ENCODE results near the gene SLC9A9.

DNA sequence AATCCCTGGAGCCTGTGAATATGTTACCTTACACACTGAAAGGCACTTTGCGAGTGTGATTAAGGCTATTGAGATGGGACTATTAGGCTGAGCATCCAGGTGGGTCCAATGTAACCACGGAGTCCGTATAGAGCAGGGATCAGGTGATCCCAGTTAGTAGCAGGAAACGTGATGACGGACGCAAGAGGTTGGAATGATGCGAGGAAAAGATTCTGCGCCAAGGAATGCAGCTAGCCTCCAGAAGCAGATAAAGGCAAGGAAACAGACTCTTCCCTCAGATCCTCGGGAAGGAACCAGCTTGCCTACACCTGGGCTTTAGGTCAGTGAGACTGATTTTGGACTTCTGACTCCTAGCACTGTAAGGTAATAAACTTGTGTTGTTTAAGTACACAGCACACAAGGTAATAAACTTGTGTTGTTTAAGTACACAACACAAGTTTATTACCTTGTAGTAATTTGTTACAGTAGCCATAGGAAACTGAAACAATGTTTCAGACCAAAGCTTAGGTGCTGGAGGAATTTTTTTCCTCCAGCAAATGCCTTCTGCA is 603.7 kb downstream of the SLC9A9 start:
- TF ChIP-seq, protein P1, sequence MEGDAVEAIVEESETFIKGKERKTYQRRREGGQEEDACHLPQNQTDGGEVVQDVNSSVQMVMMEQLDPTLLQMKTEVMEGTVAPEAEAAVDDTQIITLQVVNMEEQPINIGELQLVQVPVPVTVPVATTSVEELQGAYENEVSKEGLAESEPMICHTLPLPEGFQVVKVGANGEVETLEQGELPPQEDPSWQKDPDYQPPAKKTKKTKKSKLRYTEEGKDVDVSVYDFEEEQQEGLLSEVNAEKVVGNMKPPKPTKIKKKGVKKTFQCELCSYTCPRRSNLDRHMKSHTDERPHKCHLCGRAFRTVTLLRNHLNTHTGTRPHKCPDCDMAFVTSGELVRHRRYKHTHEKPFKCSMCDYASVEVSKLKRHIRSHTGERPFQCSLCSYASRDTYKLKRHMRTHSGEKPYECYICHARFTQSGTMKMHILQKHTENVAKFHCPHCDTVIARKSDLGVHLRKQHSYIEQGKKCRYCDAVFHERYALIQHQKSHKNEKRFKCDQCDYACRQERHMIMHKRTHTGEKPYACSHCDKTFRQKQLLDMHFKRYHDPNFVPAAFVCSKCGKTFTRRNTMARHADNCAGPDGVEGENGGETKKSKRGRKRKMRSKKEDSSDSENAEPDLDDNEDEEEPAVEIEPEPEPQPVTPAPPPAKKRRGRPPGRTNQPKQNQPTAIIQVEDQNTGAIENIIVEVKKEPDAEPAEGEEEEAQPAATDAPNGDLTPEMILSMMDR (IDR thresholded peaks at IDR 0.05; ENCODE audit: low read length): no peak
- no peak for TF ChIP-seq EZH2 (optimal IDR thresholded peaks at IDR 0.05; ENCODE audit: low read depth, low read length)
